HepG2 (cell line): ENCODE data around the gene CYB5A. TPM values are rescaled to one million over a fixed set of nuclear protein-coding genes. Genes with fewer than 3 reads are reported as not detected.
A peak's percentile ranks its signal among the peaks of the same experiment; 100 is the strongest.

Experiments
- ATAC-seq: fragments of 200-7000 bp; cut with Tn5 transposase; 3 replicates; pipeline ENCODE4 v1.9.1; 2020; ENCODE audit warnings: mild to moderate bottlenecking, moderate library complexity
- BruUV-seq: library from RNA; stranded (reverse); fragments of 400-500 nt; replicated peaks from 2 replicates; lab custom pipeline; 2021; lab: Mats Ljungman, UMichigan
- CTCF ChIA-PET: fragments of 300-600 bp; formaldehyde crosslinking; extraction: SDS; loops from one replicate; lab custom pipeline; 2021; ENCODE audit warnings: low total read pairs, inconsistent platforms, low intra/inter-chr PET ratio; lab: Yijun Ruan, JAX
- POLR2A ChIA-PET: fragments of 350-600 bp; sonication (Branson Sonifier 250); formaldehyde crosslinking; loops from one replicate; lab custom pipeline; 2020; ENCODE audit warnings: antibody characterized with exemption, inconsistent platforms; lab: Yijun Ruan, JAX
- DNase-seq: peaks from one replicate; pipeline ENCODE4 v3.0.0-alpha.2; 2015; ENCODE audit warnings: low spot score
- FAIRE-seq: peaks from 3 replicates; lab custom pipeline; 2011; peaks lifted over from hg19 to GRCh38; lab: Jason Lieb, UNC
- H2AFZ ChIP-seq: one replicate; pipeline ENCODE4 v1.6.1; 2011; ENCODE audit warnings: low read length, inconsistent platforms
- H3K27ac ChIP-seq: fragments of 300-600 bp; 3 replicates; pipeline ENCODE4 v1.8.0; 2011; ENCODE audit warnings: mixed run types, mild to moderate bottlenecking, mixed read lengths, low read length, inconsistent platforms; ENCODE audit not compliant: insufficient read depth; ENCODE audit errors: extremely low read length
- H3K27me3 ChIP-seq, 2 experiments: fragments of 200-600 bp in 1 of 2; 2 replicates in 1 of 2; 3 replicates in 1 of 2; pipeline versions ENCODE4 v1.6.0 to v1.8.0; 2011; ENCODE audit warnings: low read length in 2 of 2, mild to moderate bottlenecking in 2 of 2, moderate library complexity in 2 of 2, inconsistent platforms in 1 of 2; ENCODE audit not compliant: insufficient read depth in 2 of 2, control insufficient read depth in 1 of 2
- H3K36me3 ChIP-seq, 2 experiments: fragments of 200-600 bp in 1 of 2; replicated peaks in 1 of 2; 2 replicates in 1 of 2; 3 replicates in 1 of 2; pipeline versions ENCODE4 v1.5.1 to v1.8.0; 2011; ENCODE audit warnings: low read length in 2 of 2, inconsistent platforms in 1 of 2; ENCODE audit not compliant: insufficient read depth in 2 of 2, control insufficient read depth in 1 of 2
- H3K4me1 ChIP-seq: 2 replicates; pipeline ENCODE4 v1.5.1; 2012; ENCODE audit warnings: low read length, inconsistent platforms; ENCODE audit not compliant: insufficient read depth
- H3K4me2 ChIP-seq: 2 replicates; pipeline ENCODE4 v1.6.0; 2011; ENCODE audit warnings: low read depth, low read length, inconsistent platforms
- H3K4me3 ChIP-seq, 3 experiments: fragments of 200-600 bp in 1 of 3; sonication (generic), shearing (Covaris generic) in 1 of 3; replicated peaks in 1 of 3; 2 replicates each; pipeline ENCODE4 v1.5.1; 2011 to 2016; ENCODE audit warnings: low read length in 3 of 3, inconsistent platforms in 2 of 3, low read depth in 2 of 3, mild to moderate bottlenecking in 2 of 3, control low read depth in 1 of 3, mixed read lengths in 1 of 3; ENCODE audit not compliant: insufficient read depth in 1 of 3
- H3K79me2 ChIP-seq: one replicate; pipeline ENCODE4 v1.6.1; 2011; ENCODE audit warnings: low read length, inconsistent platforms; ENCODE audit not compliant: insufficient read depth
- H3K9ac ChIP-seq: 2 replicates; pipeline ENCODE4 v1.6.0; 2011; ENCODE audit warnings: mild to moderate bottlenecking, low read depth, low read length, inconsistent platforms; ENCODE audit not compliant: insufficient read depth
- H3K9me3 ChIP-seq: 2 replicates; pipeline ENCODE4 v1.5.1; 2012; ENCODE audit warnings: mild to moderate bottlenecking, low read length
- H4K20me1 ChIP-seq: 2 replicates; pipeline ENCODE4 v1.6.0; 2011; ENCODE audit warnings: inconsistent platforms, mild to moderate bottlenecking, low read length, moderate library complexity; ENCODE audit not compliant: insufficient read depth
- ARID3A ChIP-seq: IDR thresholded peaks from 2 replicates; pipeline ENCODE4 v1.6.1; 2012; ENCODE audit warnings: low read depth, low read length, improper control_type of control experiment
- ARNT ChIP-seq: fragments of 450-650 bp; IDR thresholded peaks from 2 replicates; pipeline ENCODE4 v1.6.1; 2017
- CEBPB ChIP-seq: IDR thresholded peaks from 2 replicates; pipeline ENCODE4 v1.6.1; 2011; ENCODE audit warnings: low read depth, low read length, improper control_type of control experiment, borderline replicate concordance
- ELF1 ChIP-seq: sonication (generic); formaldehyde crosslinking; IDR thresholded peaks from 2 replicates; pipeline ENCODE4 v1.4.0; 2020; ENCODE audit warnings: missing genetic modification reagents
- FOXA1 ChIP-seq, 2 experiments: fragments of 450-650 bp in 1 of 2; sonication (generic) in 1 of 2; formaldehyde crosslinking in 1 of 2; IDR thresholded peaks; 2 replicates each; pipeline versions ENCODE4 v1.4.0 to v1.6.1; 2016 to 2020; ENCODE audit warnings: missing genetic modification reagents in 1 of 2
- HOXD1 ChIP-seq: sonication (generic); formaldehyde crosslinking; IDR thresholded peaks from 2 replicates; pipeline ENCODE4 v1.5.0; 2020; ENCODE audit warnings: missing genetic modification reagents
- KDM4B ChIP-seq: sonication (generic); formaldehyde crosslinking; IDR thresholded peaks from 2 replicates; pipeline ENCODE4 v1.4.0; 2020; ENCODE audit warnings: missing genetic modification reagents
- MTA1 ChIP-seq: sonication (generic); formaldehyde crosslinking; IDR thresholded peaks from 2 replicates; pipeline ENCODE4 v1.4.0; 2020; ENCODE audit warnings: missing genetic modification reagents, mild to moderate bottlenecking, borderline replicate concordance
- NFYB ChIP-seq: sonication (generic); formaldehyde crosslinking; IDR thresholded peaks from 2 replicates; pipeline ENCODE4 v1.4.0; 2020; ENCODE audit warnings: missing genetic modification reagents
- PAXIP1 ChIP-seq: sonication (generic); formaldehyde crosslinking; conservative IDR thresholded peaks from 2 replicates; pipeline ENCODE4 v1.4.0; 2020; ENCODE audit warnings: mild to moderate bottlenecking, missing genetic modification reagents, moderate library complexity
- POGZ ChIP-seq: sonication (generic); formaldehyde crosslinking; IDR thresholded peaks from 2 replicates; pipeline ENCODE4 v1.4.0; 2020; ENCODE audit warnings: mild to moderate bottlenecking, missing genetic modification reagents
- SNAPC5 ChIP-seq: sonication (generic); formaldehyde crosslinking; IDR thresholded peaks from 2 replicates; pipeline ENCODE4 v1.8.1; 2023; ENCODE audit warnings: mild to moderate bottlenecking, missing genetic modification reagents, borderline replicate concordance
- THAP7 ChIP-seq: sonication (generic); formaldehyde crosslinking; IDR thresholded peaks from 2 replicates; pipeline ENCODE4 v1.8.1; 2023; ENCODE audit warnings: mild to moderate bottlenecking, missing genetic modification reagents
- TSC22D2 ChIP-seq: sonication (generic); formaldehyde crosslinking; IDR thresholded peaks from 2 replicates; pipeline ENCODE4 v1.5.1; 2020; ENCODE audit warnings: missing genetic modification reagents, mild to moderate bottlenecking, borderline replicate concordance
- ZNF260 ChIP-seq: sonication (generic); formaldehyde crosslinking; IDR thresholded peaks from 2 replicates; pipeline ENCODE4 v1.4.0; 2020; ENCODE audit warnings: missing genetic modification reagents, low read depth, mild to moderate bottlenecking, borderline replicate concordance
- ZNF367 ChIP-seq: sonication (generic); formaldehyde crosslinking; IDR thresholded peaks from 2 replicates; pipeline ENCODE4 v1.4.0; 2020; ENCODE audit warnings: missing genetic modification reagents, borderline replicate concordance
- ZNF430 ChIP-seq: sonication (generic); formaldehyde crosslinking; IDR thresholded peaks from 2 replicates; pipeline ENCODE4 v1.9.0; 2021; ENCODE audit warnings: mild to moderate bottlenecking, missing genetic modification reagents
- WGBS: methylation state at CpG from one replicate; pipeline ENCODE4 v1.1.6; 2017; ENCODE audit warnings: low lambda C conversion rate; 5-methylcytosine and 5-hydroxymethylcytosine counted together
- in situ Hi-C: cut with HindIII; loops from 2 replicates; pipeline ENCODE4 v1.10.0; 2017; ENCODE audit warnings: low pct_unique_long_range_greater_than_20kb; ENCODE audit not compliant: extremely low pct_ligation_motif_present
- intact Hi-C: fragments of 100-400 bp; cut with micrococcal nuclease; formaldehyde crosslinking; loops from one replicate; pipeline ENCODE4 v1.10.0; 2022; ENCODE audit not compliant: unreplicated experiment
- polyA plus RNA-seq, 8 experiments: library from polyadenylated mRNA; depleted of rRNA in 3 of 8; stranded (reverse) in 7 of 8; unstranded in 1 of 8; fragments of >200 nt; fragmentation: Illumina TruSeq in 4 of 8; extraction: Trizol in 4 of 8; gene quantifications; 2 replicates each; pipeline versions ENCODE4 v1.2.1 to v1.2.3, GENCODE V29; 2011 to 2016; ENCODE audit warnings: low read depth in 4 of 8, missing spikeins in 1 of 8, mixed read lengths in 1 of 8; ENCODE audit not compliant: insufficient read depth in 1 of 8
- total RNA-seq, 5 experiments: library from RNA; depleted of rRNA; stranded (reverse); fragments of >200 nt; fragmentation: Illumina TruSeq; extraction: Trizol; gene quantifications; 2 replicates each; pipeline ENCODE4 v1.2.3, GENCODE V29; 2016; ENCODE audit warnings: low read depth in 1 of 5

CYB5A gene
- total and polyA plus RNA-seq, 2 of the 13 experiments (the other 11 are each of a cell fraction or from before 2014, with no cell fraction given): 215 to 356 TPM

GRCh38 chr18:74219056-74219455, 72.7 kb downstream of the CYB5A start (continued):
- TF ChIP-seq MTA1 (CRISPR knock-in tag): no peak
- TF ChIP-seq, all 625 proteins: peak for 5

- Histone ChIP-seq H3K4me1 (peaks cover 24% of the 10 kb centered on the region), H4K20me1 (no peaks in the 10 kb centered on the region), H3K9ac (no peak overlapping the region), H3K4me2 (peak overlapping the region; percentile 57), H3K27ac (peak overlapping the region; percentile 4), H2AFZ (no peak overlapping the region), H3K27me3 (no peaks in the 10 kb centered on the region; a peak in 1 of 5 replicates), H3K4me3 (0 out of 6 replicates have a peak overlapping the region, but pooled peaks of 1 of the 3 experiments have one; percentile 6), H3K9me3 (no peaks in the 10 kb centered on the region), H3K36me3 (no peaks in the 10 kb centered on the region), H3K79me2 (no peaks in the 10 kb centered on the region)
- intact Hi-C loops: no loop called here
- CTCF ChIA-PET: no interaction called here
- POLR2A ChIA-PET: interaction anchor here (1.5 kb wide), 1 partner anchor 278 kb away, joined by 3 read pairs; the partner anchor contains the start of gene CNDP2
- no TSS peak for BruUV-seq
- in situ Hi-C loops: no loop called here
- peak; percentile 57 for FAIRE-seq
- DNase-seq: no peak
- ATAC-seq: peak; percentile 71
- 18% methylated on average over 7 of the region's 7 CpGs for whole genome bisulfite sequencing
- TF ChIP-seq NFYB (CRISPR knock-in tag) (no peak), CEBPB (peak; percentile 34; the same call in 1 of the 2 replicates), TSC22D2 (no peak), SNAPC5 (no peak), ZNF367 (CRISPR knock-in tag) (no peak), ARID3A (no peak), ZNF430 (CRISPR knock-in tag) (no peak), THAP7 (CRISPR knock-in tag) (no peak), POGZ (0 out of 2 replicates have a peak, but pooled peaks have one; percentile 19), PAXIP1 (CRISPR knock-in tag) (peak; percentile 43; the same call in 1 of the 2 replicates), ELF1 (no peak), ARNT (no peak), ZNF260 (CRISPR knock-in tag) (no peak), FOXA1 (IDR thresholded peaks at IDR 0.05) (no peak), FOXA1 (CRISPR knock-in tag; IDR thresholded peaks at IDR 0.05) (no peak), KDM4B (no peak), HOXD1 (no peak)
Measured at GRCh38 chr18:74217476-74218143, 74.2 kb downstream of the CYB5A start.
